Urinary bladder (tissue), 4 donors: ENCODE results near the gene DGUOK. TPM values are rescaled to one million over a fixed set of nuclear protein-coding genes. Genes with fewer than 3 reads are reported as not detected.

Experiments
- DNase-seq: peaks from one replicate; pipeline ENCODE4 v3.0.0-alpha.2; 2015; ENCODE audit errors: extremely low spot score
- H3K27ac ChIP-seq: one replicate; pipeline ENCODE4 v1.5.1; 2013; ENCODE audit warnings: low read depth, mild to moderate bottlenecking, moderate library complexity
- H3K36me3 ChIP-seq: one replicate; pipeline ENCODE4 v1.6.1; 2013; ENCODE audit warnings: mild to moderate bottlenecking, moderate library complexity; ENCODE audit not compliant: insufficient read depth
- H3K4me1 ChIP-seq: one replicate; pipeline ENCODE4 v1.6.1; 2013; ENCODE audit warnings: mild to moderate bottlenecking, moderate library complexity; ENCODE audit not compliant: insufficient read depth
- H3K4me3 ChIP-seq: one replicate; pipeline ENCODE4 v1.5.1; 2013; ENCODE audit warnings: low read depth, low read length
- WGBS: extraction: QIAGEN DNeasy Blood & Tissue Kit; methylation state at CpG from one replicate; pipeline ENCODE4 v1.1.7; 2013; 5-methylcytosine and 5-hydroxymethylcytosine counted together
- polyA plus RNA-seq: library from polyadenylated mRNA; stranded (reverse); fragments of 200-250 nt; gene quantifications from one replicate; pipeline ENCODE4 v1.2.3, GENCODE V29; 2013
- total RNA-seq: library from RNA; depleted of rRNA; stranded (reverse); fragments of >200 nt; gene quantifications from one replicate; pipeline ENCODE4 v1.2.3, GENCODE V29; 2014
- donor health status: healthy with polysubstance abuse.
- donor health status: healthy.

DGUOK gene
- total and polyA plus RNA-seq, 2 donors = 34.2 to 82.5 TPM

DNA sequence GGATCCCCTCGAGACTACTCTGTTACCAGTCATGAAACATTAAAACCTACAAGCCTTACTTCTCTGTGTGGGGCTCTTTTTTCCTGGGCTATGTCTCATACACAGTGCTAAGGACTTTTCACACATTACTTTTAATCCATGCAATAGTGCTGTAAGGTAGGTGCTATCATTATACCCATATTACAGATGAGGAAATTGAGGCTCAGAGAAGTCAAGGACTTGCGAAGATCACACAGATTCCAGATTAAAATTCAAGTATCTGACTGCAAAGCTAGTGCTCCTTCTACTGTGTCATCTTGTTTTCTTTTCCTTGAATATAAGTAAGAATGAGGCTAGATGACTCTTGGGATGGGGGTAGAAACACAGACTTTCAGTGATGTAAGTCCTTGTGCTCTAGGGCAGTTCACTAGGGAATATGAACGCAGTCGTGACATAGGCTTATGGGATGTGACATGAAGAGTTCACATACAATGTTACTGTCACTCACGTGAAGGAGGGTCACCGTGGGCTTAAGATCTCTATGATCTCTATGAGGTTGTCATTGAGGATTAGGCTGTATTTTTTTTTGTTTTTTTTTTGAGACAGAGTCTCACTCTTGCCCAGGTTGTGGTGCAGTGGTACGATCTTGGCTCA lies 7.0 kb upstream of the DGUOK start:
- Histone ChIP-seq H3K36me3 (no peaks in the 10 kb centered on the region), H3K4me1 (no peaks in the 10 kb centered on the region), H3K4me3 (no peak overlapping the region), H3K27ac (no peak overlapping the region)
- 68% methylated on average over 7 of the region's 7 CpGs for WGBS
- no peak for DNase-seq

DNA sequence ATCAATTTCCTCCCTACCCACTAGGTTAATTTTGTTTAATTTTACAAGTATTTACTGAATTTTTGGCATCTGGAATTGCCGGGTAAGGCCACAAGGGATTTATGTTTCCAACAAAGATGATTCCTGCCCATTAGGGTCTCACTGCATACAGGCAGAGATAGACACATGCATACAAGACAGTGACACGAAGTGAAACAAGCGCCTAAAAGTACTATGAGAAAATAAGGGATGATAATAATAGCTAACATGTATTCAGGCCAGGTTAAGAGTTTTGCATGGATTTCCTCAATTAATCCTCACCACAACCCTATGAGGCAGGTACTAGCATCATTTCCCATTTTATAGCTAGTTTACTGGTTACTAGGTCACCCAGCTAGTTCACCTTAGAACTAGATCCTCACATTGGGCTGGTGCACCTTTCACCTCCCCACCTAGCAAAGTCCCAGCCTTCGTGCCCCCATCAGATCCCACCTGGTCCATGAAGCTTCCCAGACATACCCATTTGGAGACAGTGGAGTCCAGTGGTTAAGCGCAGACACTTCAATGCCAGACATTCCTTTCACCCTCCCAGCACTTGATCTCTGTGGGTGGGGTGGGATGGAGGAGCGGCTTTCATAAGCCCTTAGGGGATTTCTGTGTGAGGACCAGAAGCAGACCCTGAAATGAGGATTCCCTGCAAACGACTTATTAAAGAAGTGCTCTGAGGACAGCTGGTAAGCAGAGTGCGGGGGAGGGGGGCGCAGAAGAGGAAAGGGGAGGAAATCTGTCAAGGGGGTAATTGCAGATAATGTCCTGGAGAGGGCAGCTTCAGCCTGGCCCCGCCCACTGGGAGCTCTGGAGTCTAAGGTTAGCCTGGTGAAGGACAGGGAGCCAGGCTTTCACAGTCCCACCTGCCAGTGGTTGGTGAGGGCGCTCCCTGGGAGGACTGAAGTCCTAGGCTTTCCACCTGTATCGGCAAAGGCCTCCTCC lies 5.8 kb upstream of the DGUOK start:
- no peak overlapping the region for H3K27ac ChIP-seq
- WGBS = 36% methylated on average over 12 of the region's 12 CpGs
- H3K4me3 ChIP-seq = no peak overlapping the region
- H3K4me1 ChIP-seq = no peaks in the 10 kb centered on the region
- H3K36me3 ChIP-seq = no peaks in the 10 kb centered on the region
- DNase-seq = no peak

DNA sequence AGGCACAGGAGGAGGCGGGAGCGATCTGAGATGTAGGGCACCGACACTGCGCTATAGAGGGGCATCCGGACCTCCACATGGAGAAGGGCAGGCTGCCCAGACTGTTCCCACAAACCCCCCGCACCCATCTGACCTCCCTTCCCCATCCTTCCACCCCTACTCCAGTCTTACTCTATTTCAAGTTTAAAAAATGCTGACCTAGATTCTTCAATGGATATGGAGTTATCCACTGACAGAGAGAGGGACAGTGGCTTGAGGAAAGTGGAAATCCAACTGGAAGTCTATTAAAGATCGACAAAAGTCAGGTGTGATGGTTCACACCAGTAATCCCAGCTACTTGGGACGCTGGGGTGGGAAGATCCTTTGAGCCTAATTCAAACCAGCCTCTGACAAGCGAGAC lies 5.1 kb upstream of the DGUOK start:
- H3K4me1 ChIP-seq = no peaks in the 10 kb centered on the region
- no peak for DNase-seq
- 67% methylated on average over 9 of the region's 9 CpGs for WGBS
- no peaks in the 10 kb centered on the region for H3K36me3 ChIP-seq
- H3K4me3 ChIP-seq = no peak overlapping the region
- no peak overlapping the region for H3K27ac ChIP-seq

DNA sequence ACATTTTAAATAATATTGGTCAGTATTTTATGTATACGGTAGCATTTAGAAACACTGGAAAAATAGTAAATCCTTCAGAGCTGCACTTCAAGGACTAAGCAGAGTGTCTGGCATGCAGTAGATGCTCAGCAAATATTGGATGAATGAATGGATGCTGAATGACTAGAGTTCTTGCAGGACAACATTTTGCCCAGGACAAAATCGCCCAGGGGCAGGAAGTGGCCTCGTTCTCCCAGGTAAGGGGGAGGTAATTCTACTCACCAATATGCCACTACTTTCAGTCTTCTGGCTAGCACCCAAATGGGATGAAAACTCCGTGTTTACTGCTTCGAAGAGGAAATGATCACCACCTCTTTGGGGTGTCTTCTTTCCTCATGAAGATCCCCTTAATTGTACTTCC lies 4.0 kb upstream of the DGUOK start:
- Histone ChIP-seq H3K4me1 (no peaks in the 10 kb centered on the region), H3K4me3 (no peak overlapping the region), H3K27ac (no peak overlapping the region), H3K36me3 (no peaks in the 10 kb centered on the region)
- no peak for DNase-seq
- 45% methylated on average over 5 of the region's 5 CpGs for WGBS

DNA sequence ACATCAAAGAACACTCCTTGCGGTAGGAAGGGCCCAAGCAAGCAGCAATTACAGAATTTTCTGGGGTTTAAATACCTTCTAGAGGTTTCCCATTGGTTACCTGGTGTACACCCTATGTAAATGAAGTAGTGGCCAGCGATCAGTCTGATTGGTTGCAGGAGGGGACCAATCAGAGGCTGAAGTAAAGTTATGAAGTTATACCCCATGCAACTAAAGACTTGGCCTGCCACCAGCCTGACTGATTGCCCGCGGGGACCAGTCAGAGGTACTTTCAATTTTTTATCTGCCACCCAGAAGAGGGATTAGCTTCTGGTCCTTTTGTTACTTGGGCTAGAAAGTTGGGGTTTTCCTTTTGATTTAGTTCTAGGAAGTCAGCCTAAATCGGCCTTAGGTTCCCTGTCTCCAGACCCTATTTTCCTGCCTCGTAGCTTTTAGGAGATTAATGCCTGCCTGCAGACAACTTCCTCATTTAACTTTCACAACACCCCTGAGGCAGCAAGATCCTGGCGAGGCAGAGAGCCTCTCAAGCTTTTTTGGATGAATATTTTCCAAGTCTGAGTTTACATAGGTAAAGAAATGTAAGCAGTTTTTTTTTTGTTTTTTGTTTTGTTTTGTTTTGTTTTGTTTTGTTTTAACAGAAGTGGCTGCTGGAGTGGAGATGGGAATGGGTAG lies 1.5 kb upstream of the DGUOK start:
- Histone ChIP-seq H3K4me1 (peaks cover 1% of the 10 kb centered on the region), H3K27ac (no peak overlapping the region), H3K36me3 (no peaks in the 10 kb centered on the region), H3K4me3 (no peak overlapping the region)
- 85% methylated on average over 7 of the region's 7 CpGs for WGBS
- no peak for DNase-seq

DNA sequence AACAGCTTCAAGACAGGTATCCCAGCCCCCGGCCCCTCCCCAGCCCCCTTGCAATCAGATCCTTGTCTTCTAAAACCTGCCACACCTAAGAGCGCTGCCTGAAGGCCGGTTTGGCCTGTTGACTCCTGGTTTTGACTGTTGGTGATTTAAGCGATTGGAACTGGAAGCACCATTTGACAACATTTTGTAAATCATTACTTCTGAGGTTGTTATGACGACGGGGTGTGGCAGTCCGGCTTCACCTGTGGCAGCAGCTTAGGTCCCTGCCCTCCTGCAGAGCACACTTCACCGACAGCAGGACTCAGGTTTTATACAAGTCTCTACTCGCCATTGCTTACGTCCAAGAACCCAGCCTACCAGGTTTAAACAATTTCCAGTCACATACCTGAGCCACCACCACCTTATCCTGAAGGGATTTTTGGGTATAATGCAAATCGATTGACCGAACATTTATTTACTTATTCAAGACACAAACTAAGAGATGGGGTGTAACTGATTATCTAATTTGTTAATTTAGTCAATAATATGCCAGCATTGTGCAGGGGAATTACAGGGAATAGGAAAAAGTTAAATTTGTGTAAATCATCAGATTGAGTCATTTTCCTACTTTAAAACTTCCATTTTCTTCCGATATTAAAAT lies 707 bp upstream of the DGUOK start:
- WGBS = 72% methylated on average over 13 of the region's 13 CpGs
- H3K36me3 ChIP-seq = no peaks in the 10 kb centered on the region
- peak; percentile 71 for DNase-seq
- H3K27ac ChIP-seq = no peak overlapping the region
- peaks cover 1% of the 10 kb centered on the region for H3K4me1 ChIP-seq
- no peak overlapping the region for H3K4me3 ChIP-seq

DNA sequence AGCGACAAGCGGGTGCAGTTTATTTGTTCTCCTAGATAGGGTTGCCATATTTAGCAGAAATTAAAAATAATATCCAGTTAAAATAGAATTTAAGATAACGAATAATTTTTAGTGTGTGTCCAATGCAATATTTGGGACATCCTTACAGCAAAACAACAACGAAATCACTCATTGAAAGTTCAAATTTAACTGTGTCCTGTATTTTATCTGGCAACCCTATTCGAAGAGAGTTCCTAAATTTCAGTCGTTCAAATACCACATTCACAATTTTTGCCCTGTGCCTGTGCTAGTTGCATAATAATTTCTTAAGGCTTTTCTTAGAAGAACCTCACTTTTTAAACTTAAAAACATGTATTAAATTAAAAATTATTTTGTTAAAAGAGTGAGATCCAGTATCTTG lies 664 bp downstream of the DGUOK start:
- WGBS = 12% methylated on average over 6 of the region's 6 CpGs

DNA sequence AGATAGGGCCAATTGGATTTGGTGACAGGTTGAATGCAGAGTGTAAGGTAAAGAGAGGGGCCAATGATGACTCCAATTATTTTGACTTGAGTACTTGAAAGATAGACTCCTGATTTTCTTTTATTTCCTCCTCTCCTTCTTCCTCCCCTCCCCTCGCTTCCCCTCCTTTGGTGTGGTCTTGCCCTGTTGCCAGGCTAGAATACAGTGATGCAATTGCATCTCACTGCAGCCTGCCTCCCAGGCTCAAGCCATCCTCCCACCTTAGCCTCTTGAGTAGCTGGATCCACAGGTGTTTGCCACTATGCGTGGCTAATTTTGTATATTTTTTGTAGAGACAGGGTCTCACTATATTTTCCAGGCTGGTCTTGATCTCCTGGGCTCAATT lies 2.3 kb downstream of the DGUOK start:
- no peak overlapping the region for H3K27ac ChIP-seq
- 91% methylated on average over 2 of the region's 2 CpGs for WGBS
- no peaks in the 10 kb centered on the region for H3K36me3 ChIP-seq
- no peak for DNase-seq
- no peak overlapping the region for H3K4me3 ChIP-seq
- peaks cover 1% of the 10 kb centered on the region for H3K4me1 ChIP-seq

More for the DNA sequence above, 664 bp downstream of the DGUOK start:
- DNase-seq = no peak
- Histone ChIP-seq H3K27ac (peak overlapping the region; percentile 98), H3K36me3 (no peaks in the 10 kb centered on the region), H3K4me3 (peak overlapping the region; percentile 52), H3K4me1 (peaks cover 1% of the 10 kb centered on the region)

DNA sequence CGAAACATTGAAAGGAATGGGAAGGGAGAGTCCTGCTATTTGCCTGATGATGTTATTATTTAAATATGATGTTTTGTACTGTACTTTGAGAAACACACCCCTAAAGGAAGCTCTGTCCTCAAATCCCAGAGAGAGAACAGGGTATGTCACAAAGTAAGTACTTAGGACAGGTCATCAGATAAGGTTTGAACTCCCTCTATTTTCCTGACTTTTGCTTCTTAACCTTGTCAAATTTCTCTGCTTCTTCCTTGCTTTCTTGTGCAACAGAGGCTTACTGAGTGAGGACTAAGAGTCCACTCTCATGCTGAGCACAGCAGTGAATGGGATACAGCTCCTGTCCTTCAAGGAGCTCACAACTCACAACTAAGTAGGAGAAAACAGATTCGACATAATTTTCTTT lies 3.7 kb downstream of the DGUOK start:
- no peaks in the 10 kb centered on the region for H3K36me3 ChIP-seq
- WGBS = 64% methylated on average over 2 of the region's 2 CpGs
- H3K27ac ChIP-seq = no peak overlapping the region
- no peak overlapping the region for H3K4me3 ChIP-seq
- DNase-seq = no peak
- H3K4me1 ChIP-seq = peaks cover 1% of the 10 kb centered on the region

DNA sequence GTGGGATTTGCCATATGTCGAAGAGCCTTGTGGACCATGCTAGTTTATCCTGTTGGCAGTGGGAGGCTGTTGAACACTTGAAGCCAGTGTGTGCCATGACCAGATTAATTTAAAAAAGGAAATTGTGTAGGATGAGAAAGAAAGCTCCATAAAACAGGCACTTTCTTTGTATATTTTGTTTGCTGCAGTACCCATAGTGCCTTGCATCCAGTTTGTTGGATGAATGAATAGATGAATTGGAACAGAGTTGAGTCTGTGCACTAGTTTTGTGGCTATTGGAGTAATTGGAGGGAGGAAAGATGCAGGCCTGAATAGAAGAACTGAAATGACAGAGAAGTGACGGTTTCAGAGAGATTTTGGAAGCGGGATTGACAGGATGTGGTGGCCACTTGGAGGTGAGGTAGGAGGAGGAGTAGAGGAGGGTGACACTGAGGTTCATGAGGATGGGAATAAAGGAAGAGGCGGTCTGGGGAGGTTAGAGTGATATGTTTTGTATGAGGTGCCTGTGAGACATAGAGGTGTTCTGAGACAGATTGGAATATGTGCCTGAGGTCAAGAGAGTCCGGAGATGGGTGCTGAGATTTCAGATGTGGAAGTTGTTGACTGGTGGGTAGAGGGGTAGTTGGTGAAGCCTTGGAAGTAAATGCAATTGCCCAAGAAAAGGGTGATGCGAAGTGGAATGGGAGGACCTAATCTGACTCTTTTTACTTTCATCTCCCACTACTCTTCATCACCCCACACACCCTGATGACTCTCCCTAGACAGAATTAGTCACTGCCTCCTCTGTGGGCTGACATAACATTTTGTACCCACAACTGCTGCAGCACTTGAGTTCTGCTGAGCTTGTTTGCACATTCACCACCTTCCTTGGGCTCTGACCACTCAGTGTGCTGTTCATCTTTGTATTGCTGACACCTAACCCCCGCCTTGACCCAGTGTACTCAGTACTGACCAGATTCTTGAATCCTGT lies 5.1 kb downstream of the DGUOK start:
- H3K4me3 ChIP-seq = no peak overlapping the region
- no peak for DNase-seq
- no peak overlapping the region for H3K27ac ChIP-seq
- 85% methylated on average over 7 of the region's 7 CpGs for WGBS
- H3K4me1 ChIP-seq = peaks cover 1% of the 10 kb centered on the region
- H3K36me3 ChIP-seq = no peaks in the 10 kb centered on the region

DNA sequence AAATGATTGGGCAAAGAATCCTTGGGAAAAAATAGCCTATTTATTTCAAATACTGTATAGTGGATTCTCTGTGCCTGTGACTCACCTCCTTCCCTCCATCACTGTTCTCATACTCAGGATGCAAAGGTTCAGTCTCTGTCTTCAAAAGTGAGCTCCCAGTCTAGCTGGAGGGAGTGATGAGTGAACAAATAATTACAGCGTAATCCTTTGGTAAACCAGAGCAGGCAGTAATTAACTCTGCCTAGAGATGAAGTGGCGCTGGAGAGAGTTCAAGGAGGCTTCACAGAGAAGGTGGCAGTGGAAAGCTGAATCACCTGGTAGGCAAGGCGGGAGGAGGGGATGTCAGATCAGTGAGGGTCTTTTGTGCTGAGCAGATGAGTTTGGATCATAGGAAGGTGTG lies 6.5 kb downstream of the DGUOK start:
- Histone ChIP-seq H3K4me1 (peaks cover 1% of the 10 kb centered on the region), H3K27ac (no peak overlapping the region), H3K36me3 (no peaks in the 10 kb centered on the region), H3K4me3 (no peak overlapping the region)
- 90% methylated on average over 3 of the region's 3 CpGs for WGBS
- DNase-seq = no peak

DNA sequence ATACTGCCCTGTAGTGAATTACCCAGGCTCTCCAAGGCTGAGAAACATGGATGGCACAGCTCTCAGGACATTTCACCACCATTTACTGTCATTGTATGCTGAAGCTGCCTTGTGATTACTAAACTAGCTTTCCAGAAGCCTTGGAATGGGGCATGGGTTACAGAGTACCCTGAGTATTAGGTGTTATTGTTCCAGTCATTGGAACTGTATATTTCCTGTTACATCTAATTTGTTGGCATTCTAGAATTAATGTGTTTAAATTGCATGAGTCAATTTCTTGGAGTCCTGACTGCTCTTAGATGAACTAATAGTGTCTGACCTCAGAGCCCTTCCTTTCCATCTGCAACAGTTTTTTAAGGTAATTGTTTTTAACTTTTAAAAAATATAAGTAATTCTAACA lies 9.0 kb downstream of the DGUOK start:
- Histone ChIP-seq H3K27ac (no peak overlapping the region), H3K36me3 (no peaks in the 10 kb centered on the region), H3K4me1 (no peaks in the 10 kb centered on the region), H3K4me3 (no peak overlapping the region)
- no peak for DNase-seq
